Measurements from ENCODE around the gene SLBP. TPM values are rescaled to one million over a fixed set of nuclear protein-coding genes. Genes with fewer than 3 reads are reported as not detected.

The SLBP gene
- total and polyA plus RNA-seq, 2 of the 8 experiments (the other 6 are each of a cell fraction or from before 2014, with no cell fraction given), result 44.1 to 49.0 TPM

DNA sequence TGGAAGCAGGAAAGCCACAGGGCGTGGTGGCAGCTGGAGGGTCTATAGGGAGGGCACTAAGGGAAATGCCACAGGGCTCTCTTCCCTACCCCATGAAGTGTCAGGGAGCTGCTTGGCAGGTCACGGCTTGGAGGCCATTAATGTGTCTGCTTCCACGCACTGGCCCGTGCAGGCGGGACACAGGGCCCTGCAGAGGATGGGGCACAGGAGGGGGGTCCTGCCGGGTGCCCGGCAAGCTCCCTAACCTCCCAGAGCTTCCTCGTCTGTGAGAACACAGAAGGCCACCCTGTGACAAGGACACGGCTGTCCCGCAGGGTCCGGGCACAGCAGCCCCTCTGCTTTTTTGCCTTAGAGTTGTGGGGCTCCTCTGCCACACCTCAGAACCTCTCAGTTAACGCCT, 53.5 kb downstream of the SLBP start:
- H3K23ac ChIP-seq (ENCODE audit: insufficient read length), result no peak overlapping the region
- H4K8ac ChIP-seq (ENCODE audit: extremely low read depth, insufficient read depth, low read length), result no peak overlapping the region
- H3K4me2 ChIP-seq (ENCODE audit: insufficient read depth in 1 of 2, low read depth in 2 of 2, low read length in 2 of 2), result no peak overlapping the region
- H3K79me1 ChIP-seq (ENCODE audit: low read depth, low read length), result no peaks in the 10 kb centered on the region
- H2BK120ac ChIP-seq (replicated peaks; ENCODE audit: low read depth, low read length), result no peak overlapping the region
- POLR2A ChIA-PET (ENCODE audit: partially characterized antibody), result interaction anchor here (1.5 kb wide), 1 partner anchor 9 kb away, joined by 4 read pairs; no protein-coding TSS in a partner anchor
- H3K27ac ChIP-seq (ENCODE audit: low read depth, low read length), result no peak overlapping the region
- H2BK5ac ChIP-seq (ENCODE audit: low read depth, low read length), result no peak overlapping the region
- no peak overlapping the region for H3K56ac ChIP-seq (replicated peaks; ENCODE audit: insufficient read length, low read depth, low read length)
- no peak overlapping the region for H2BK20ac ChIP-seq (ENCODE audit: low read length)
- H3K4me1 ChIP-seq (replicated peaks in 1 of 4; ENCODE audit: control insufficient read depth in 3 of 4, insufficient read depth in 4 of 4, low read length in 3 of 4), result peaks cover 0 to 3% (median 2%) of the 10 kb centered on the region in 4 experiments; a peak in 2 of 7 replicates
- no peak overlapping the region for H3K9ac ChIP-seq (replicated peaks in 1 of 4; ENCODE audit: extremely low read depth in 1 of 4, low read depth in 3 of 4, low read length in 3 of 4)
- H4K91ac ChIP-seq (replicated peaks; ENCODE audit: insufficient read length, low read length), result no peak overlapping the region
- no peak overlapping the region for H2BK15ac ChIP-seq (ENCODE audit: low read length)
- FAIRE-seq (no peak), DNase-seq (ENCODE audit: low read depth in 1 of 2, low spot score in 2 of 2) (no peak)
- CTCF ChIA-PET (ENCODE audit: partially characterized antibody), result interaction anchor here (0.9 to 2.6 kb wide), 7 partner anchors 11 to 301 kb away, joined by 3 to 9 read pairs (median 4); no protein-coding TSS in a partner anchor
- no peaks in the 10 kb centered on the region for H4K20me1 ChIP-seq (replicated peaks in 1 of 2; ENCODE audit: control insufficient read depth in 1 of 2, insufficient read depth in 2 of 2, low read length in 2 of 2)
- WGBS, 2 experiments (ENCODE audit: extremely low coverage in 1 of 2, insufficient coverage in 1 of 2, insufficient read length in 1 of 2, insufficient replicate concordance in 2 of 2, low coverage in 1 of 2, low lambda C conversion rate in 2 of 2, missing lambda C conversion rate in 1 of 2), result 94% methylated on average over 12 of the region's 12 CpGs; no CpG with 5 or more reads in 1 of the 2 experiments
- H3K18ac ChIP-seq (ENCODE audit: extremely low read depth, low read length), result no peak overlapping the region
- TF ChIP-seq CHD1 (IDR thresholded peaks at IDR 0.05; ENCODE audit: low read depth, low read length) (no peak), EGR1 (IDR thresholded peaks at IDR 0.05; ENCODE audit: borderline replicate concordance, low read depth, low read length) (no peak), RAD21 (IDR thresholded peaks at IDR 0.05 in 1 of 2, conservative IDR thresholded peaks at IDR 0.05 in 1 of 2; ENCODE audit: low read depth in 2 of 2, low read length in 2 of 2) (no peak), BRCA1 (IDR thresholded peaks at IDR 0.05; ENCODE audit: low read depth, low read length) (no peak), PHF8 (conservative IDR thresholded peaks at IDR 0.05; ENCODE audit: low read depth, low read length) (no peak), SP1 (IDR thresholded peaks at IDR 0.05; ENCODE audit: low read depth, low read length) (no peak), EP300 (IDR thresholded peaks at IDR 0.05; ENCODE audit: borderline replicate concordance in 1 of 2, low read depth in 2 of 2, low read length in 2 of 2) (no peak), SIN3A (conservative IDR thresholded peaks at IDR 0.05 in 1 of 2, IDR thresholded peaks at IDR 0.05 in 1 of 2; ENCODE audit: low read depth in 1 of 2, low read length in 2 of 2) (no peak), CREB1 (IDR thresholded peaks at IDR 0.05) (no peak)
- TF ChIP-seq, protein P1, sequence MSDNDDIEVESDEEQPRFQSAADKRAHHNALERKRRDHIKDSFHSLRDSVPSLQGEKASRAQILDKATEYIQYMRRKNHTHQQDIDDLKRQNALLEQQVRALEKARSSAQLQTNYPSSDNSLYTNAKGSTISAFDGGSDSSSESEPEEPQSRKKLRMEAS (IDR thresholded peaks at IDR 0.05), result no peak
- TF ChIP-seq, protein P2, sequence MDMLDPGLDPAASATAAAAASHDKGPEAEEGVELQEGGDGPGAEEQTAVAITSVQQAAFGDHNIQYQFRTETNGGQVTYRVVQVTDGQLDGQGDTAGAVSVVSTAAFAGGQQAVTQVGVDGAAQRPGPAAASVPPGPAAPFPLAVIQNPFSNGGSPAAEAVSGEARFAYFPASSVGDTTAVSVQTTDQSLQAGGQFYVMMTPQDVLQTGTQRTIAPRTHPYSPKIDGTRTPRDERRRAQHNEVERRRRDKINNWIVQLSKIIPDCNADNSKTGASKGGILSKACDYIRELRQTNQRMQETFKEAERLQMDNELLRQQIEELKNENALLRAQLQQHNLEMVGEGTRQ (IDR thresholded peaks at IDR 0.05; ENCODE audit: low read length), result no peak
- TF ChIP-seq, protein P3, sequence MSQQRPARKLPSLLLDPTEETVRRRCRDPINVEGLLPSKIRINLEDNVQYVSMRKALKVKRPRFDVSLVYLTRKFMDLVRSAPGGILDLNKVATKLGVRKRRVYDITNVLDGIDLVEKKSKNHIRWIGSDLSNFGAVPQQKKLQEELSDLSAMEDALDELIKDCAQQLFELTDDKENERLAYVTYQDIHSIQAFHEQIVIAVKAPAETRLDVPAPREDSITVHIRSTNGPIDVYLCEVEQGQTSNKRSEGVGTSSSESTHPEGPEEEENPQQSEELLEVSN (IDR thresholded peaks at IDR 0.05), result no peak
- no peak overlapping the region for H2AFZ ChIP-seq (ENCODE audit: low read length)
- no peak overlapping the region for H2AK5ac ChIP-seq (ENCODE audit: low read depth, low read length)
- H3K27me3 ChIP-seq (replicated peaks in 1 of 4; ENCODE audit: control insufficient read depth in 3 of 4, extremely low read depth in 1 of 4, insufficient read depth in 3 of 4, low read length in 3 of 4), result no peaks in the 10 kb centered on the region
- H3K4me3 ChIP-seq (ENCODE audit: extremely low read depth in 1 of 4, insufficient read depth in 2 of 4, low read depth in 3 of 4, low read length in 4 of 4), result no peak overlapping the region
- H3K14ac ChIP-seq (ENCODE audit: insufficient read length), result no peak overlapping the region
- H3K23me2 ChIP-seq (ENCODE audit: low read depth, low read length), result no peaks in the 10 kb centered on the region
- H3K79me2 ChIP-seq (ENCODE audit: control insufficient read depth in 1 of 2, insufficient read depth in 2 of 2, low read length in 2 of 2), result no peaks in the 10 kb centered on the region
- no peak overlapping the region for H3K4ac ChIP-seq (replicated peaks; ENCODE audit: insufficient read length, low read depth, low read length)
- no peak overlapping the region for H4K5ac ChIP-seq (ENCODE audit: insufficient read length, low read depth, low read length)
- no peaks in the 10 kb centered on the region for H3K36me3 ChIP-seq (ENCODE audit: control insufficient read depth in 2 of 4, insufficient read depth in 4 of 4, low read length in 3 of 4)
- no peak overlapping the region for H2BK12ac ChIP-seq (ENCODE audit: low read depth, low read length)
- H3K9me3 ChIP-seq (ENCODE audit: insufficient read depth in 2 of 2, low read depth in 1 of 2, low read length in 1 of 2), result no peaks in the 10 kb centered on the region

Measured in H1 (cell line).